ENCODE results near the gene SPEF2.

SPEF2 gene

DNA sequence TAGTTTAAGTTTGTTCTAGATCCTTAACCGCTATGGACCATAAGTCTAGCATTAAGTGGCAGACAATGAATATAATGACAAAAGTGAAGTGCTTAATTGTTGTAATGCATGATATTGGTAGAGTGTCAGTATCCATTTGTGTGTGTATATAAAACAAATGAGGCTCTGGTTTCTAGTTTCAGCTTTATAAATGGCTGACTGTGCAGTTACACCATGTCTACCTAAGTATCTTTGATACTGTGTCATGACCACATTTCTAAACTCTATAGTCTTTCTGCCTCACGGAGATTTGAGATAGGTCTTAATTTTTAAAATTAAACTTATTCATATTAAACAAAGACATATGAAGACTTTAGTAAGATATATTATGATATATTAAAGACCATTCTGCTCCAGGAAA lies 92.0 kb downstream of the SPEF2 start:
- H3K27me3 ChIP-seq, result no peaks in the 10 kb centered on the region
- DNase-seq, result no peak
- H3K27ac ChIP-seq, result no peak overlapping the region
- H3K4me1 ChIP-seq, result no peaks in the 10 kb centered on the region
- no peaks in the 10 kb centered on the region for H3K9me3 ChIP-seq
- no peak overlapping the region for H3K4me3 ChIP-seq
- intact Hi-C loops (cut with DNase I; ENCODE audit: low total_unique reads), result no loop called here
- no peaks in the 10 kb centered on the region for H3K36me3 ChIP-seq
- TF ChIP-seq CTCF (IDR thresholded peaks at IDR 0.05), result no peak

DNA sequence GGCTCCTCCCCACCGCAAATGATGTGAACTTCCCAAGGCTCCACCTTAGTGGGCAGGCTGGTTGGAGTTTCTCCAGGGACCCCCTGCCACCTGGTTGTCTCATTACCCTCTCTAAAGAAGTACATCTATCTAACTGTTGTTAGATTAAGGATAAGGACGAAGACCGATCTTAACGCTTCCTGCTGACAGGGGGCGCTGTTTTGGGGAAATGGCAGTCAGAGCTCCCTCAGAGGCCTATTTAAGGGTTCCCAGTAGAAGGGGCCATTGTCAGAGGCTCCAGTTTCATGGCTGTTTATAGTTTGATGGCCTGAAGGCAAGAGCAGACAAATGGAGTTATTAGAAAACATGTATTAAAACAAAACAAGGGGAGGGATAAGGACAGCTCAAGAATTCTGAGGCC lies 100.1 kb downstream of the SPEF2 start:
- TF ChIP-seq CTCF (IDR thresholded peaks at IDR 0.05), result no peak
- H3K4me1 ChIP-seq, result no peaks in the 10 kb centered on the region
- DNase-seq, result no peak
- H3K4me3 ChIP-seq, result no peak overlapping the region
- intact Hi-C loops (cut with DNase I; ENCODE audit: low total_unique reads), result no loop called here
- H3K9me3 ChIP-seq, result no peaks in the 10 kb centered on the region
- H3K27me3 ChIP-seq, result no peaks in the 10 kb centered on the region
- H3K27ac ChIP-seq, result no peak overlapping the region
- no peaks in the 10 kb centered on the region for H3K36me3 ChIP-seq

- Histone ChIP-seq H3K4me1 (no peaks in the 10 kb centered on the region), H3K36me3 (no peaks in the 10 kb centered on the region), H3K9me3 (no peaks in the 10 kb centered on the region), H3K27ac (no peak overlapping the region), H3K4me3 (no peak overlapping the region), H3K27me3 (no peaks in the 10 kb centered on the region)
- no peak for TF ChIP-seq CTCF (IDR thresholded peaks at IDR 0.05)
- DNase-seq, result no peak
- intact Hi-C loops (cut with DNase I; ENCODE audit: low total_unique reads), result no loop called here
Measured at GRCh38 chr5:35735718-35736117, 118.1 kb downstream of the SPEF2 start.

- no peak overlapping the region for H3K27ac ChIP-seq
- TF ChIP-seq CTCF (IDR thresholded peaks at IDR 0.05), result no peak
- no peak for DNase-seq
- H3K4me1 ChIP-seq, result no peaks in the 10 kb centered on the region
- H3K36me3 ChIP-seq, result no peaks in the 10 kb centered on the region
- intact Hi-C loops (cut with DNase I; ENCODE audit: low total_unique reads), result no loop called here
- no peaks in the 10 kb centered on the region for H3K27me3 ChIP-seq
- no peaks in the 10 kb centered on the region for H3K9me3 ChIP-seq
- no peak overlapping the region for H3K4me3 ChIP-seq
Measured at GRCh38 chr5:35736280-35736679, 118.6 kb downstream of the SPEF2 start.

DNA sequence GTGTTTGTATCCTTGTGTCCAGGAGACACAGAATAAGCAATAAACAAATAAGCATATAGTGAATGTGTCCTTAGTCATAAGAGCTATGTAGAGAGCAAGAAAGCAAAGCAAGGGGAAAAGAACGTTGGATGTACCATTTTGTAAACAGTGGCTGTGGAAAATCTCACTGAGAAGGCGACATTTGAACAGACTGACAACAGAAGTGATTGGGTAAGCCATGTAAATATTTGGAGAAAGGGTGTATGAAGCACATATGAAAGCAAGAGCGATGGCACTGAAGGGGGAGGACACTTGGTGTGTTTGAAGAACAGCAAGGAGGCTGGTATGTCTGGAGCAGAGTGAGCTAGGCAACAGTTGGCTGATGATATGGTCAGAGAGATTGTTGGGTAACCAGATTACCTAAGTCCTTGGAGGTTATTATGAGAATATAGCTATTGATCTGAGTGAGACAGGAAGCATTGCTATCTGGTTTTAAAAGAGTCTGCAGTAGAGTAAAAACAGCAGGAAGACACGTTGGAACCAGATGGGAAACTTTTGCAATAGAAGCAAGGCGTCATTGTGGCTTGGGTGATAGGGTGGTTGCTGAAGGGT lies 123.6 kb downstream of the SPEF2 start:
- H3K36me3 ChIP-seq, result no peaks in the 10 kb centered on the region
- no peaks in the 10 kb centered on the region for H3K4me1 ChIP-seq
- TF ChIP-seq CTCF (IDR thresholded peaks at IDR 0.05), result no peak
- H3K9me3 ChIP-seq, result no peaks in the 10 kb centered on the region
- no peaks in the 10 kb centered on the region for H3K27me3 ChIP-seq
- no peak overlapping the region for H3K27ac ChIP-seq
- intact Hi-C loops (cut with DNase I; ENCODE audit: low total_unique reads), result no loop called here
- H3K4me3 ChIP-seq, result no peak overlapping the region
- DNase-seq, result no peak

- Histone ChIP-seq H3K9me3 (no peaks in the 10 kb centered on the region), H3K27ac (no peak overlapping the region), H3K27me3 (no peaks in the 10 kb centered on the region), H3K4me3 (no peak overlapping the region), H3K36me3 (no peaks in the 10 kb centered on the region), H3K4me1 (no peaks in the 10 kb centered on the region)
- no peak for DNase-seq
- no peak for TF ChIP-seq CTCF (IDR thresholded peaks at IDR 0.05)
- intact Hi-C loops (cut with DNase I; ENCODE audit: low total_unique reads), result no loop called here
Measured at GRCh38 chr5:35741971-35742370, 124.3 kb downstream of the SPEF2 start.
